OCI-LY3 (cell line): ENCODE data around the gene FERMT3.

Source experiments
- EZH2phosphoT487 ChIP-seq: fragments of 200-600 bp; shearing (Covaris generic); IDR thresholded peaks from 2 replicates; pipeline ENCODE4 v1.6.1; 2018; ENCODE audit warnings: antibody characterized with exemption, mixed run types, low read depth
- TF ChIP-seq, protein P1 (sequence below): fragments of 200-600, 300-600 bp; sonication (generic); IDR thresholded peaks from 2 replicates; pipeline ENCODE4 v1.5.1; 2014; ENCODE audit warnings: antibody characterized with exemption, low read length, low read depth

DNA sequence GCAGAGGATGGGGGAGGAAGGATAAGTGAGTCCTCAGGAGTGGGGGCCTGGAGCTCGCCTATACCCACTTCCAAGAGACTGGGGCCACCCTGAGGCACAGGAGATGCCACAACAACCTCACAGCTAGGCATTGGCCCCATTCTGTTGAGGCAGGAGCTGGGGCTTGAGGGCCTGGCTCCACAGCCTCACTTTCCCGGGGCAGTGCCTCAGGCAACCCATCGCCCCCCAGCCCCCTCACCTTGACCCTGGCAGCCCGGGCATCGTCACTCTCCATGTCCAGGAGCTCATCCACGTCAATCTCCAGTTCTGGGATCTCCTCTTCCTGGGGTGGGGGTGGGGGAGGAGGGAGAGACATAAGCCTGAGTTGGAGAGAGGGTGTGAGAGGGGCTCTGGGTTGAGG, 38.4 kb downstream of the FERMT3 start:
- TF ChIP-seq, protein P1, sequence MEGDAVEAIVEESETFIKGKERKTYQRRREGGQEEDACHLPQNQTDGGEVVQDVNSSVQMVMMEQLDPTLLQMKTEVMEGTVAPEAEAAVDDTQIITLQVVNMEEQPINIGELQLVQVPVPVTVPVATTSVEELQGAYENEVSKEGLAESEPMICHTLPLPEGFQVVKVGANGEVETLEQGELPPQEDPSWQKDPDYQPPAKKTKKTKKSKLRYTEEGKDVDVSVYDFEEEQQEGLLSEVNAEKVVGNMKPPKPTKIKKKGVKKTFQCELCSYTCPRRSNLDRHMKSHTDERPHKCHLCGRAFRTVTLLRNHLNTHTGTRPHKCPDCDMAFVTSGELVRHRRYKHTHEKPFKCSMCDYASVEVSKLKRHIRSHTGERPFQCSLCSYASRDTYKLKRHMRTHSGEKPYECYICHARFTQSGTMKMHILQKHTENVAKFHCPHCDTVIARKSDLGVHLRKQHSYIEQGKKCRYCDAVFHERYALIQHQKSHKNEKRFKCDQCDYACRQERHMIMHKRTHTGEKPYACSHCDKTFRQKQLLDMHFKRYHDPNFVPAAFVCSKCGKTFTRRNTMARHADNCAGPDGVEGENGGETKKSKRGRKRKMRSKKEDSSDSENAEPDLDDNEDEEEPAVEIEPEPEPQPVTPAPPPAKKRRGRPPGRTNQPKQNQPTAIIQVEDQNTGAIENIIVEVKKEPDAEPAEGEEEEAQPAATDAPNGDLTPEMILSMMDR, result no peak
- no peak for TF ChIP-seq EZH2phosphoT487
